SK-MEL-5 (cell line): Measurements from ENCODE around the gene SLC25A28. TPM values are rescaled to one million over a fixed set of nuclear protein-coding genes. Genes with fewer than 3 reads are reported as not detected.
A peak's percentile ranks its signal among the peaks of the same experiment; 100 is the strongest.
"Not testable (repeated sequence)": the region's sequence is repeated elsewhere in the genome, so short reads cannot be mapped to it uniquely, and the experiment has no call there.

Experiments
- DNase-seq: peaks from one replicate; pipeline ENCODE4 v3.0.0-alpha.2; 2016; ENCODE audit warnings: low read depth, low spot score
- in situ Hi-C: cut with HindIII; loops from 2 replicates; pipeline ENCODE4 v1.10.0; 2016; ENCODE audit warnings: low sequenced_read_pairs, high pct_unique_total_duplicates, low pct_unique_long_range_greater_than_20kb
- total RNA-seq: library from RNA; depleted of rRNA; stranded (reverse); fragments of >200 nt; shearing (Covaris generic); gene quantifications from 2 replicates; pipeline ENCODE4 v1.2.3, GENCODE V29; 2014

SLC25A28 gene
- total RNA-seq, 1 experiment from 2014 or later, result 14.6 TPM

- in situ Hi-C loops, result no loop called here
These were observed 11.3 kb upstream of the SLC25A28 start for GRCh38 chr10:99631496-99631895.

GRCh38 chr10:99630991-99631390 is 10.8 kb upstream of the SLC25A28 start:
- in situ Hi-C loops, result no loop called here
- DNase-seq, result peak; percentile 92

More at GRCh38 chr10:99631496-99631895, 11.3 kb upstream of the SLC25A28 start:
- DNase-seq, result no peak

GRCh38 chr10:99630433-99630832 is 10.2 kb upstream of the SLC25A28 start:
- peak; percentile 82 for DNase-seq
- in situ Hi-C loops, result no loop called here

GRCh38 chr10:99629625-99629978 is 9.4 kb upstream of the SLC25A28 start:
- in situ Hi-C loops, result no loop called here
- no peak for DNase-seq

GRCh38 chr10:99628923-99629624 is 8.8 kb upstream of the SLC25A28 start:
- in situ Hi-C loops, result no loop called here
- DNase-seq, result no peak

GRCh38 chr10:99625124-99625523 is 4.9 kb upstream of the SLC25A28 start:
- in situ Hi-C loops, DNase-seq: not testable (repeated sequence)

GRCh38 chr10:99623919-99624318 is 3.7 kb upstream of the SLC25A28 start:
- in situ Hi-C loops, result no loop called here
- no peak for DNase-seq

GRCh38 chr10:99621454-99622251 is 1.4 kb upstream of the SLC25A28 start:
- DNase-seq, result no peak
- in situ Hi-C loops, result no loop called here

GRCh38 chr10:99620711-99621453 is 643 bp upstream of the SLC25A28 start:
- in situ Hi-C loops, result no loop called here
- DNase-seq, result peak; percentile 84

GRCh38 chr10:99619090-99619800 is 994 bp downstream of the SLC25A28 start:
- DNase-seq, result no peak
- in situ Hi-C loops, result no loop called here

- no peak for DNase-seq
- in situ Hi-C loops, result no loop called here
These were observed 2.5 kb downstream of the SLC25A28 start for GRCh38 chr10:99617696-99618095.

- DNase-seq, result no peak
- in situ Hi-C loops, result no loop called here
These were observed 4.8 kb downstream of the SLC25A28 start for GRCh38 chr10:99615426-99615825.

GRCh38 chr10:99612167-99612831 is 7.9 kb downstream of the SLC25A28 start:
- in situ Hi-C loops, result no loop called here
- peak; percentile 73 for DNase-seq

GRCh38 chr10:99611326-99611725 is 8.9 kb downstream of the SLC25A28 start:
- in situ Hi-C loops, result no loop called here

GRCh38 chr10:99610221-99610620 is 10.0 kb downstream of the SLC25A28 start:
- in situ Hi-C loops, result no loop called here
- DNase-seq, result no peak

More at GRCh38 chr10:99611326-99611725, 8.9 kb downstream of the SLC25A28 start:
- no peak for DNase-seq

GRCh38 chr10:99609186-99609585 is 11.1 kb downstream of the SLC25A28 start:
- DNase-seq, result no peak
- in situ Hi-C loops, result no loop called here

GRCh38 chr10:99605351-99605750 is 14.9 kb downstream of the SLC25A28 start:
- in situ Hi-C loops, result no loop called here
- no peak for DNase-seq
